Uterus (tissue), 2 donors: Measurements from ENCODE around the gene SETBP1.

ENCODE experiments used
- CTCF ChIP-seq, 4 experiments: fragments of 200-600 bp in 2 of 4; fragments of 450-650 bp in 2 of 4; sonication (generic) in 2 of 4; IDR thresholded peaks; one replicate each; pipeline ENCODE4 v1.5.1; 2016 to 2019; ENCODE audit warnings: antibody characterized with exemption in 4 of 4, mild to moderate bottlenecking in 2 of 4, moderate library complexity in 1 of 4
- POLR2A ChIP-seq, 2 donors: fragments of 450-650 bp; IDR thresholded peaks; one replicate each; pipeline ENCODE4 v1.6.1; 2016; ENCODE audit warnings: antibody characterized with exemption in 2 of 2, mild to moderate bottlenecking in 1 of 2, moderate library complexity in 1 of 2

GRCh38 chr18:44655435-44655834, 25.3 kb upstream of the SETBP1 start:
- no peak for TF ChIP-seq CTCF (IDR thresholded peaks at IDR 0.05)
- TF ChIP-seq POLR2A (IDR thresholded peaks at IDR 0.05), result no peak
